ENCODE measurements around the gene UPP1. TPM values are rescaled to one million over a fixed set of nuclear protein-coding genes. Genes with fewer than 3 reads are reported as not detected.

Gene UPP1
- total and polyA plus RNA-seq, 10 of the 15 experiments (the other 5 are each of a cell fraction or from before 2014, with no cell fraction given) = 0.93 to 7.9 (median 3.8) TPM

DNA sequence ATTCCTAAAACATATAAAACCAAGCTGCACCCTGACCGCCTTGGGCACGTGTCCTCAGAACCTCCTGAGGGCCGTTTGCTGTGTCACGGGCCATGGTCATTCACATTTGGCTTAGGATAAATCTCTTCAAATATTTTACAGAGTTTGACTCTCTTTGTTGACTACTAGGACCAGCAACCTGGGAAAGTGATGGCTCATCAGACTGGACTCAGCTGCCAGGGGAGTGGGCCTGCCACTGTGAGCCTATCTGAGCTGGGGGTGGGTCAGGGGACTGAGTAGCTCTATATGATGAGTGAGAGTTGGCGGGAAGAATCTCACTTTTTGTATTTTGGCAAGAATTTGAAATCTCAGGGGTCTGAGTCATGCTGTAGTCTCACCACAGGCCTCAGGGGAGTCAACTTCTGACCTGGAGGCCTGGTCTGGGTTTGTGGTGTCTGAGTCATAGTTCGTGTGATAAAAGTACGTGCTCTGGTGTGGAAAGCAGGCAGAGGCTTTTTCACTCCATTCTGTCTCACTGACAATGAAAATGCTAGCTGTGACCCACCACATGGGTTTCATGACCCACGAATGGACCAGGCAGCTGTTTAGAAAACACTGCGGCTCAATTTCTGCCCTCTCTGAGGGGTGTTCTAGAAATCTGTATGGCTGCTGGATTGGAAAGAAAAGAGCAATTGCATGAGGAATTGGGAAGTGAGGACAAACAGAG is 4.2 kb upstream of the UPP1 start (continued):
- TF ChIP-seq MYC (IDR thresholded peaks at IDR 0.05; ENCODE audit: insufficient read depth, insufficient read length, insufficient replicate concordance, low read length, severe bottlenecking) (no peak), RCOR1 (conservative IDR thresholded peaks at IDR 0.05; ENCODE audit: low read depth, low read length) (peak; percentile 94), POLR2AphosphoS2 (IDR thresholded peaks at IDR 0.05; ENCODE audit: low read depth, low read length) (no peak), SUZ12 (IDR thresholded peaks at IDR 0.05; ENCODE audit: unreplicated experiment) (no peak), MTA2 (IDR thresholded peaks at IDR 0.05; ENCODE audit: low read depth) (peak; percentile 95), SP1 (IDR thresholded peaks at IDR 0.05; ENCODE audit: low read depth, low read length) (no peak), LARP7 (IDR thresholded peaks at IDR 0.05) (no peak; the same call in 1 of the 2 replicates), ZBED1 (IDR thresholded peaks at IDR 0.05; ENCODE audit: borderline replicate concordance) (peak; percentile 95), SPI1 (IDR thresholded peaks at IDR 0.05; ENCODE audit: borderline replicate concordance, insufficient read depth, low read depth, low read length) (no peak), IKZF1 (conservative IDR thresholded peaks at IDR 0.05) (peak; percentile 91), FOXM1 (IDR thresholded peaks at IDR 0.05; ENCODE audit: low read depth, low read length) (peak; percentile 96), TARDBP (IDR thresholded peaks at IDR 0.05; ENCODE audit: borderline replicate concordance) (peak; percentile 79; the same call in 1 of the 2 replicates), JUND (IDR thresholded peaks at IDR 0.05; ENCODE audit: low read depth, low read length) (peak; percentile 89)
- TF ChIP-seq, protein P1, sequence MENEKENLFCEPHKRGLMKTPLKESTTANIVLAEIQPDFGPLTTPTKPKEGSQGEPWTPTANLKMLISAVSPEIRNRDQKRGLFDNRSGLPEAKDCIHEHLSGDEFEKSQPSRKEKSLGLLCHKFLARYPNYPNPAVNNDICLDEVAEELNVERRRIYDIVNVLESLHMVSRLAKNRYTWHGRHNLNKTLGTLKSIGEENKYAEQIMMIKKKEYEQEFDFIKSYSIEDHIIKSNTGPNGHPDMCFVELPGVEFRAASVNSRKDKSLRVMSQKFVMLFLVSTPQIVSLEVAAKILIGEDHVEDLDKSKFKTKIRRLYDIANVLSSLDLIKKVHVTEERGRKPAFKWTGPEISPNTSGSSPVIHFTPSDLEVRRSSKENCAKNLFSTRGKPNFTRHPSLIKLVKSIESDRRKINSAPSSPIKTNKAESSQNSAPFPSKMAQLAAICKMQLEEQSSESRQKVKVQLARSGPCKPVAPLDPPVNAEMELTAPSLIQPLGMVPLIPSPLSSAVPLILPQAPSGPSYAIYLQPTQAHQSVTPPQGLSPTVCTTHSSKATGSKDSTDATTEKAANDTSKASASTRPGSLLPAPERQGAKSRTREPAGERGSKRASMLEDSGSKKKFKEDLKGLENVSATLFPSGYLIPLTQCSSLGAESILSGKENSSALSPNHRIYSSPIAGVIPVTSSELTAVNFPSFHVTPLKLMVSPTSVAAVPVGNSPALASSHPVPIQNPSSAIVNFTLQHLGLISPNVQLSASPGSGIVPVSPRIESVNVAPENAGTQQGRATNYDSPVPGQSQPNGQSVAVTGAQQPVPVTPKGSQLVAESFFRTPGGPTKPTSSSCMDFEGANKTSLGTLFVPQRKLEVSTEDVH (IDR thresholded peaks at IDR 0.05; ENCODE audit: low read depth, partially characterized antibody) = peak; percentile 82
- TF ChIP-seq, protein P2, sequence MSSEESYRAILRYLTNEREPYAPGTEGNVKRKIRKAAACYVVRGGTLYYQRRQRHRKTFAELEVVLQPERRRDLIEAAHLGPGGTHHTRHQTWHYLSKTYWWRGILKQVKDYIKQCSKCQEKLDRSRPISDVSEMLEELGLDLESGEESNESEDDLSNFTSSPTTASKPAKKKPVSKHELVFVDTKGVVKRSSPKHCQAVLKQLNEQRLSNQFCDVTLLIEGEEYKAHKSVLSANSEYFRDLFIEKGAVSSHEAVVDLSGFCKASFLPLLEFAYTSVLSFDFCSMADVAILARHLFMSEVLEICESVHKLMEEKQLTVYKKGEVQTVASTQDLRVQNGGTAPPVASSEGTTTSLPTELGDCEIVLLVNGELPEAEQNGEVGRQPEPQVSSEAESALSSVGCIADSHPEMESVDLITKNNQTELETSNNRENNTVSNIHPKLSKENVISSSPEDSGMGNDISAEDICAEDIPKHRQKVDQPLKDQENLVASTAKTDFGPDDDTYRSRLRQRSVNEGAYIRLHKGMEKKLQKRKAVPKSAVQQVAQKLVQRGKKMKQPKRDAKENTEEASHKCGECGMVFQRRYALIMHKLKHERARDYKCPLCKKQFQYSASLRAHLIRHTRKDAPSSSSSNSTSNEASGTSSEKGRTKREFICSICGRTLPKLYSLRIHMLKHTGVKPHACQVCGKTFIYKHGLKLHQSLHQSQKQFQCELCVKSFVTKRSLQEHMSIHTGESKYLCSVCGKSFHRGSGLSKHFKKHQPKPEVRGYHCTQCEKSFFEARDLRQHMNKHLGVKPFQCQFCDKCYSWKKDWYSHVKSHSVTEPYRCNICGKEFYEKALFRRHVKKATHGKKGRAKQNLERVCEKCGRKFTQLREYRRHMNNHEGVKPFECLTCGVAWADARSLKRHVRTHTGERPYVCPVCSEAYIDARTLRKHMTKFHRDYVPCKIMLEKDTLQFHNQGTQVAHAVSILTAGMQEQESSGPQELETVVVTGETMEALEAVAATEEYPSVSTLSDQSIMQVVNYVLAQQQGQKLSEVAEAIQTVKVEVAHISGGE (CRISPR knock-in tag; IDR thresholded peaks at IDR 0.05) = no peak
- TF ChIP-seq, protein P3, sequence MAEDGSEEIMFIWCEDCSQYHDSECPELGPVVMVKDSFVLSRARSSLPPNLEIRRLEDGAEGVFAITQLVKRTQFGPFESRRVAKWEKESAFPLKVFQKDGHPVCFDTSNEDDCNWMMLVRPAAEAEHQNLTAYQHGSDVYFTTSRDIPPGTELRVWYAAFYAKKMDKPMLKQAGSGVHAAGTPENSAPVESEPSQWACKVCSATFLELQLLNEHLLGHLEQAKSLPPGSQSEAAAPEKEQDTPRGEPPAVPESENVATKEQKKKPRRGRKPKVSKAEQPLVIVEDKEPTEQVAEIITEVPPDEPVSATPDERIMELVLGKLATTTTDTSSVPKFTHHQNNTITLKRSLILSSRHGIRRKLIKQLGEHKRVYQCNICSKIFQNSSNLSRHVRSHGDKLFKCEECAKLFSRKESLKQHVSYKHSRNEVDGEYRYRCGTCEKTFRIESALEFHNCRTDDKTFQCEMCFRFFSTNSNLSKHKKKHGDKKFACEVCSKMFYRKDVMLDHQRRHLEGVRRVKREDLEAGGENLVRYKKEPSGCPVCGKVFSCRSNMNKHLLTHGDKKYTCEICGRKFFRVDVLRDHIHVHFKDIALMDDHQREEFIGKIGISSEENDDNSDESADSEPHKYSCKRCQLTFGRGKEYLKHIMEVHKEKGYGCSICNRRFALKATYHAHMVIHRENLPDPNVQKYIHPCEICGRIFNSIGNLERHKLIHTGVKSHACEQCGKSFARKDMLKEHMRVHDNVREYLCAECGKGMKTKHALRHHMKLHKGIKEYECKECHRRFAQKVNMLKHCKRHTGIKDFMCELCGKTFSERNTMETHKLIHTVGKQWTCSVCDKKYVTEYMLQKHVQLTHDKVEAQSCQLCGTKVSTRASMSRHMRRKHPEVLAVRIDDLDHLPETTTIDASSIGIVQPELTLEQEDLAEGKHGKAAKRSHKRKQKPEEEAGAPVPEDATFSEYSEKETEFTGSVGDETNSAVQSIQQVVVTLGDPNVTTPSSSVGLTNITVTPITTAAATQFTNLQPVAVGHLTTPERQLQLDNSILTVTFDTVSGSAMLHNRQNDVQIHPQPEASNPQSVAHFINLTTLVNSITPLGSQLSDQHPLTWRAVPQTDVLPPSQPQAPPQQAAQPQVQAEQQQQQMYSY (CRISPR knock-in tag; IDR thresholded peaks at IDR 0.05) = no peak
- TF ChIP-seq, protein P4, sequence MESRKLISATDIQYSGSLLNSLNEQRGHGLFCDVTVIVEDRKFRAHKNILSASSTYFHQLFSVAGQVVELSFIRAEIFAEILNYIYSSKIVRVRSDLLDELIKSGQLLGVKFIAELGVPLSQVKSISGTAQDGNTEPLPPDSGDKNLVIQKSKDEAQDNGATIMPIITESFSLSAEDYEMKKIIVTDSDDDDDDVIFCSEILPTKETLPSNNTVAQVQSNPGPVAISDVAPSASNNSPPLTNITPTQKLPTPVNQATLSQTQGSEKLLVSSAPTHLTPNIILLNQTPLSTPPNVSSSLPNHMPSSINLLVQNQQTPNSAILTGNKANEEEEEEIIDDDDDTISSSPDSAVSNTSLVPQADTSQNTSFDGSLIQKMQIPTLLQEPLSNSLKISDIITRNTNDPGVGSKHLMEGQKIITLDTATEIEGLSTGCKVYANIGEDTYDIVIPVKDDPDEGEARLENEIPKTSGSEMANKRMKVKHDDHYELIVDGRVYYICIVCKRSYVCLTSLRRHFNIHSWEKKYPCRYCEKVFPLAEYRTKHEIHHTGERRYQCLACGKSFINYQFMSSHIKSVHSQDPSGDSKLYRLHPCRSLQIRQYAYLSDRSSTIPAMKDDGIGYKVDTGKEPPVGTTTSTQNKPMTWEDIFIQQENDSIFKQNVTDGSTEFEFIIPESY (IDR thresholded peaks at IDR 0.05) = no peak
